ENCODE measurements around the gene CAPN14. TPM values are rescaled to one million over a fixed set of nuclear protein-coding genes. Genes with fewer than 3 reads are reported as not detected.

CAPN14 gene
- total and polyA plus RNA-seq, 2 of the 4 experiments (the other 2 are of a cell fraction) = under 0.01 to 0.09 TPM

- 0 out of 4 replicates have a peak, but pooled peaks cover 0 to 3% of the 10 kb centered on the region in 2 experiments for H3K79me1 ChIP-seq (ENCODE audit: low read depth in 1 of 2, low read length in 2 of 2)
- no peak overlapping the region for H3K4ac ChIP-seq (ENCODE audit: low read depth, low read length)
- no TSS peak for BruUV-seq (replicated peaks)
- H2AK9ac ChIP-seq (replicated peaks; ENCODE audit: low read depth, low read length, poor library complexity) = no peak overlapping the region
- dilution Hi-C loops (cut with HindIII; ENCODE audit: low sequenced_read_pairs, unreplicated experiment) (no loop called here), intact Hi-C loops (cut with micrococcal nuclease) (no loop called here), in situ Hi-C loops (cut with MboI; ENCODE audit: low sequenced_read_pairs) (no loop called here)
- no peak overlapping the region for H4K8ac ChIP-seq (ENCODE audit: low read depth in 2 of 2, low read length in 2 of 2)
- H3K27ac ChIP-seq (ENCODE audit: insufficient read depth, low read length) = no peak overlapping the region
- DNase-seq (no peak), ATAC-seq (ENCODE audit: low read depth) (no peak)
- no peak overlapping the region for H3K4me3 ChIP-seq (ENCODE audit: insufficient read depth, low read depth, low read length)
- H2BK5ac ChIP-seq (ENCODE audit: low read depth, low read length, poor library complexity, severe bottlenecking) = no peak overlapping the region
- H3K23ac ChIP-seq (ENCODE audit: low read depth, low read length) = no peak overlapping the region
- no peak overlapping the region for H3K56ac ChIP-seq (ENCODE audit: extremely low read depth, insufficient read depth, low read length)
- H4K5ac ChIP-seq (ENCODE audit: low read depth, low read length) = no peak overlapping the region
- no peak overlapping the region for H4K91ac ChIP-seq (ENCODE audit: insufficient read depth, low read depth, low read length)
- no peak overlapping the region for H2BK120ac ChIP-seq (ENCODE audit: low read depth, low read length)
- no peak overlapping the region for H3K14ac ChIP-seq (replicated peaks; ENCODE audit: low read depth, low read length)
- H4K20me1 ChIP-seq (ENCODE audit: insufficient read depth, low read length) = no peaks in the 10 kb centered on the region
- WGBS, 2 experiments (ENCODE audit: extremely low coverage in 2 of 2, insufficient read length in 1 of 2) = no CpG with 5 or more reads among the region's 3 CpGs
- H3K27me3 ChIP-seq (ENCODE audit: control insufficient read depth, insufficient read depth, low read length) = no peaks in the 10 kb centered on the region
- no peak overlapping the region for H3K4me2 ChIP-seq (ENCODE audit: low read depth, low read length)
- no peak overlapping the region for H2AK5ac ChIP-seq (ENCODE audit: low read depth, low read length)
- H3K18ac ChIP-seq (ENCODE audit: low read depth, low read length) = no peak overlapping the region
- no peak overlapping the region for H2AFZ ChIP-seq (replicated peaks; ENCODE audit: low read length, poor library complexity)
- TF ChIP-seq NFE2L2 (IDR thresholded peaks at IDR 0.05; ENCODE audit: low read depth, low read length) (no peak), USF2 (IDR thresholded peaks at IDR 0.05; ENCODE audit: low read depth, low read length) (no peak), CTCF (conservative IDR thresholded peaks at IDR 0.05; ENCODE audit: low read depth, low read length) (no peak), RAD21 (IDR thresholded peaks at IDR 0.05; ENCODE audit: low read length) (no peak), POLR2A (IDR thresholded peaks at IDR 0.05; ENCODE audit: low read depth, low read length) (no peak), BHLHE40 (IDR thresholded peaks at IDR 0.05; ENCODE audit: low read depth, low read length) (no peak)
- peaks cover 11% of the 10 kb centered on the region for H3K9me1 ChIP-seq (ENCODE audit: insufficient read depth, low read length)
- peaks cover 45% of the 10 kb centered on the region for H3K36me3 ChIP-seq (ENCODE audit: control insufficient read depth, insufficient read depth, low read length)
- H2BK15ac ChIP-seq (ENCODE audit: low read depth, low read length) = no peak overlapping the region
- H3K9ac ChIP-seq (ENCODE audit: low read depth, low read length) = no peak overlapping the region
- CTCF ChIA-PET = no interaction called here
- H3K9me3 ChIP-seq (ENCODE audit: control insufficient read depth, insufficient read depth, low read length) = no peaks in the 10 kb centered on the region
- POLR2A ChIA-PET (ENCODE audit: unreplicated experiment) = no interaction called here
- H3K4me1 ChIP-seq (ENCODE audit: control insufficient read depth, insufficient read depth, low read length) = no peaks in the 10 kb centered on the region
- H2BK20ac ChIP-seq (ENCODE audit: low read depth, low read length) = no peak overlapping the region
Measured at GRCh38 chr2:31259075-31259474, 41.8 kb upstream of the CAPN14 start.
